Heart right ventricle (tissue), 16 donors: Measurements from ENCODE around the gene CD247. TPM values are rescaled to one million over a fixed set of nuclear protein-coding genes. Genes with fewer than 3 reads are reported as not detected.

Experiments used
- ATAC-seq, 8 donors: fragments of 200-7000 bp; cut with Tn5 transposase; one replicate each; pipeline ENCODE4 v1.9.1; 2020; ENCODE audit warnings: mild to moderate bottlenecking in 8 of 8, moderate library complexity in 8 of 8, moderate number of reproducible peaks in 1 of 8
- DNase-seq, 2 donors: peaks; one replicate each; pipeline ENCODE4 v3.0.0-alpha.2; 2020
- H3K27ac ChIP-seq, 10 donors: fragments of 200-600 bp; sonication (generic) in 2 of 10; one replicate each; pipeline versions ENCODE4 v1.5.0 to v1.8.0; 2020 to 2022; ENCODE audit warnings: mild to moderate bottlenecking in 3 of 10
- H3K27me3 ChIP-seq, 7 donors: fragments of 200-600 bp; one replicate each; pipeline ENCODE4 v1.8.0; 2021 to 2022; ENCODE audit warnings: mild to moderate bottlenecking in 2 of 7
- H3K36me3 ChIP-seq, 9 donors: fragments of 200-600 bp; sonication (generic) in 1 of 9; one replicate each; pipeline versions ENCODE4 v1.5.0 to v1.8.0; 2020 to 2022; ENCODE audit warnings: mild to moderate bottlenecking in 2 of 9
- H3K4me1 ChIP-seq, 9 donors: fragments of 200-600 bp; sonication (generic) in 1 of 9; one replicate each; pipeline versions ENCODE4 v1.5.0 to v1.8.0; 2020 to 2022; ENCODE audit warnings: mild to moderate bottlenecking in 4 of 9
- H3K4me3 ChIP-seq, 10 donors: fragments of 200-600 bp; sonication (generic) in 2 of 10; one replicate each; pipeline versions ENCODE4 v1.5.0 to v1.8.0; 2020 to 2022; ENCODE audit warnings: mild to moderate bottlenecking in 7 of 10, moderate library complexity in 2 of 10
- H3K9me3 ChIP-seq, 11 donors: fragments of 200-600 bp in 10 of 11; sonication (generic) in 2 of 11; one replicate each; pipeline versions ENCODE4 v1.5.0 to v1.8.0; 2013 to 2022; ENCODE audit warnings: mild to moderate bottlenecking in 2 of 11, control low read depth in 1 of 11, moderate library complexity in 1 of 11
- CTCF ChIP-seq, 9 donors: fragments of 200-600 bp; sonication (generic) in 2 of 9; IDR thresholded peaks; one replicate each; pipeline versions ENCODE4 v1.5.0 to v1.8.0; 2021 to 2022; ENCODE audit warnings: antibody characterized with exemption in 9 of 9, mild to moderate bottlenecking in 5 of 9, moderate library complexity in 1 of 9
- WGBS, 2 donors: extraction: QIAGEN DNeasy Blood & Tissue Kit; methylation state at CpG; one replicate each; pipeline ENCODE4 v1.1.7; 2013; ENCODE audit warnings: inconsistent platforms in 1 of 2; 5-methylcytosine and 5-hydroxymethylcytosine counted together
- intact Hi-C, 10 donors: fragments of 100-400 bp; cut with DNase I; formaldehyde crosslinking; loops; one replicate each; pipeline versions ENCODE4 v1.11.1 to v1.14.2; 2022
- polyA plus RNA-seq, 2 donors: library from polyadenylated mRNA; stranded (reverse); fragments of 200-250 nt; gene quantifications; one replicate each; pipeline ENCODE4 v1.2.3, GENCODE V29; 2013
- total RNA-seq, 10 donors: library from RNA; stranded (reverse); fragmentation: NEBNext Ultra II Directional in 3 of 10; extraction: Animal tissue kit (Norgen Biotek cat#: 25700) in 3 of 10; gene quantifications; one replicate each; pipeline versions ENCODE4 v1.2.1 to v1.2.4, GENCODE V29; 2021 to 2023
- donor health status: Arrhythmogenic right ventricular cardiomyopathy.
- donor health status: ischemic (EF 13 %, LVEDD 7.1; RV severe dilation, severe dysfunction).
- donor health status: healthy with polysubstance abuse.
- donor health status: DM: no; HTN: yes; CAD: no.
- donor health status: DM: no; HTN: no; CAD: no.
- donor health status: ischemic (EF 25% LVEDD 6.9; RV normal size, moderate dysfunction).
- donor health status: ischemic (EF 25% LVEDD 5.7; RV mildly dilated, moderate dysfunction).
- donor health status: healthy.
- donor health status: DM: yes; HTN: yes; CAD: no.
- donor health status: Ischemic cardiomyopathy.
- donor health status: ischemic (EF 35%, LVEDD 5.7; RV mildly dilated, moderate dysfunction).
- donor health status: nonischemic (EF 11% LVEDD 7.7; RV severe dilation, severe dysfunction).
- donor health status: DM: yes; HTN: yes; CAD: no.
- donor health status: PGD.
- donor health status: ischemic (EF 29% LVEDD 5.4; RV normal size, mild dysfunction).
- donor health status: nonischemic (EF 23%, LVEDD 6.1; RV moderate dilation, normal function).

CD247 gene
- total and polyA plus RNA-seq, 12 donors: 0.31 to 6.5 (median 0.66) TPM; not detected in 1

GRCh38 chr1:167418391-167418790 lies 99.9 kb downstream of the CD247 start:
- H3K9me3 ChIP-seq: no peaks in the 10 kb centered on the region
- H3K36me3 ChIP-seq: peaks cover 0 to 48% (median 5%) of the 10 kb centered on the region in 9 donors
- no peaks in the 10 kb centered on the region for H3K27me3 ChIP-seq

GRCh38 chr1:167416506-167416905 lies 101.8 kb downstream of the CD247 start:
- peaks cover 0 to 6% (median 0%) of the 10 kb centered on the region in 9 donors for H3K4me1 ChIP-seq
- no peak overlapping the region for H3K27ac ChIP-seq
- H3K9me3 ChIP-seq: no peaks in the 10 kb centered on the region
- H3K4me3 ChIP-seq: no peak overlapping the region
- ATAC-seq: no peak
- H3K36me3 ChIP-seq: peaks cover 0 to 65% (median 12%) of the 10 kb centered on the region in 9 donors
- H3K27me3 ChIP-seq: no peaks in the 10 kb centered on the region
- no peak for TF ChIP-seq CTCF (IDR thresholded peaks at IDR 0.05)
- intact Hi-C loops: no loop called here
- WGBS, 2 donors: 93 to 94% methylated on average over 1 of the region's 1 CpG
- no peak for DNase-seq

More at GRCh38 chr1:167418391-167418790, 99.9 kb downstream of the CD247 start:
- peaks cover 0 to 6% (median 0%) of the 10 kb centered on the region in 9 donors for H3K4me1 ChIP-seq
- intact Hi-C loops: no loop called here
- H3K27ac ChIP-seq: no peak overlapping the region
- ATAC-seq (no peak), DNase-seq (no peak)
- H3K4me3 ChIP-seq: no peak overlapping the region
- TF ChIP-seq CTCF (IDR thresholded peaks at IDR 0.05): no peak

- Histone ChIP-seq H3K4me3 (no peak overlapping the region), H3K36me3 (peaks cover 0 to 87% (median 9%) of the 10 kb centered on the region in 9 donors), H3K4me1 (peaks cover 0 to 3% (median 0%) of the 10 kb centered on the region in 9 donors), H3K9me3 (no peaks in the 10 kb centered on the region), H3K27me3 (no peaks in the 10 kb centered on the region), H3K27ac (no peak overlapping the region)
- WGBS, 2 donors: 92 to 97% methylated on average over 3 of the region's 3 CpGs
- intact Hi-C loops: no loop called here
- no peak for TF ChIP-seq CTCF (IDR thresholded peaks at IDR 0.05)
- no peak for ATAC-seq
- no peak for DNase-seq
Measured at GRCh38 chr1:167413328-167413727, 105.0 kb downstream of the CD247 start.

- ATAC-seq (no peak), DNase-seq (no peak)
- 83 to 84% methylated on average over 5 of the region's 5 CpGs for WGBS, 2 donors
- Histone ChIP-seq H3K27me3 (no peaks in the 10 kb centered on the region), H3K9me3 (no peaks in the 10 kb centered on the region), H3K4me1 (no peaks in the 10 kb centered on the region), H3K36me3 (peaks cover 0 to 91% (median 9%) of the 10 kb centered on the region in 9 donors), H3K27ac (no peak overlapping the region), H3K4me3 (no peak overlapping the region)
- TF ChIP-seq CTCF (IDR thresholded peaks at IDR 0.05): no peak
- intact Hi-C loops: no loop called here
Measured at GRCh38 chr1:167412920-167413319, 105.4 kb downstream of the CD247 start.
